Measurements from ENCODE around the gene FLOT1. TPM values are rescaled to one million over a fixed set of nuclear protein-coding genes. Genes with fewer than 3 reads are reported as not detected.

The FLOT1 gene
- total and polyA plus RNA-seq, 2 donors (not counting 3 experiments of a cell fraction or from before 2014, with no cell fraction given), result 141 to 154 TPM

DNA sequence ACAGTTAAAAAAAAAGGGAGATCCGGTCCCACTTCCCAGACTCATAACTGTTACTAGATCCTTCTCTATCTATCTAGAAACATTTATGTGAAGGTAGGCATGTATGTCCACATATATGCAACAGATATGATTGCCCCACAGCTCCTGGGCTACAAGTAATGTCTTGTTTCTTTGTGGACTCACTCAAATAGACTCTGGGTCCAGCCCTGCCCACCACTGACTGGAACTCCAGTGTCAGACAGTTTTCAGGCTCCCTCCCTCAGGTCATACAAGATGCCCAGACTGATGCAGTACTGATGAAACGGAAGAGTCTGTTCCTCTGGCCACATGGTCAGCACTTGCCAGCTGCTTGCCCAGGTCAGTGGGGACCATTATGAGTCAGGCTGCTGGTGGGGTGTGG, 32.6 kb upstream of the FLOT1 start:
- no peak overlapping the region for H2AFZ ChIP-seq (ENCODE audit: low read depth, low read length)
- DNase-seq (ENCODE audit: low read depth, low spot score) (no peak), FAIRE-seq (no peak)
- BruUV-seq (replicated peaks), result no TSS peak
- no peaks in the 10 kb centered on the region for H3K27me3 ChIP-seq (ENCODE audit: control insufficient read depth in 2 of 2, insufficient read depth in 2 of 2, low read length in 2 of 2)
- H3K4me2 ChIP-seq (ENCODE audit: insufficient read depth, low read length), result no peak overlapping the region
- CTCF ChIA-PET, result interaction anchor here (1.7 kb wide), 1 partner anchor 47 kb away, joined by 4 read pairs; no protein-coding TSS in a partner anchor
- POLR2A ChIA-PET, result no interaction called here
- no peaks in the 10 kb centered on the region for H3K9me1 ChIP-seq (replicated peaks; ENCODE audit: control insufficient read depth, extremely low read depth, insufficient read depth, low read length)
- H3K36me3 ChIP-seq (ENCODE audit: control insufficient read depth in 2 of 2, extremely low read depth in 1 of 2, insufficient read depth in 2 of 2, low read length in 2 of 2), result no peaks in the 10 kb centered on the region
- no peak for TF ChIP-seq GATA2 (IDR thresholded peaks at IDR 0.05; ENCODE audit: insufficient read depth, insufficient read length, low read depth, low read length)
- no peak for TF ChIP-seq JUN (IDR thresholded peaks at IDR 0.05; ENCODE audit: borderline replicate concordance, insufficient read depth, insufficient read length, low read depth)
- no peak for TF ChIP-seq EZH2 (IDR thresholded peaks at IDR 0.05; ENCODE audit: borderline replicate concordance, low read depth, low read length, severe bottlenecking)
- TF ChIP-seq POLR2A (IDR thresholded peaks at IDR 0.05; ENCODE audit: low read depth, low read length), result no peak
- TF ChIP-seq, protein P1, sequence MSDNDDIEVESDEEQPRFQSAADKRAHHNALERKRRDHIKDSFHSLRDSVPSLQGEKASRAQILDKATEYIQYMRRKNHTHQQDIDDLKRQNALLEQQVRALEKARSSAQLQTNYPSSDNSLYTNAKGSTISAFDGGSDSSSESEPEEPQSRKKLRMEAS (IDR thresholded peaks at IDR 0.05; ENCODE audit: insufficient read depth, insufficient read length), result no peak
- TF ChIP-seq FOS (IDR thresholded peaks at IDR 0.05; ENCODE audit: borderline replicate concordance, insufficient read depth, low read length), result no peak
- TF ChIP-seq POLR2AphosphoS5 (IDR thresholded peaks at IDR 0.05; ENCODE audit: insufficient read depth, low read depth, low read length), result no peak
- TF ChIP-seq, protein P2, sequence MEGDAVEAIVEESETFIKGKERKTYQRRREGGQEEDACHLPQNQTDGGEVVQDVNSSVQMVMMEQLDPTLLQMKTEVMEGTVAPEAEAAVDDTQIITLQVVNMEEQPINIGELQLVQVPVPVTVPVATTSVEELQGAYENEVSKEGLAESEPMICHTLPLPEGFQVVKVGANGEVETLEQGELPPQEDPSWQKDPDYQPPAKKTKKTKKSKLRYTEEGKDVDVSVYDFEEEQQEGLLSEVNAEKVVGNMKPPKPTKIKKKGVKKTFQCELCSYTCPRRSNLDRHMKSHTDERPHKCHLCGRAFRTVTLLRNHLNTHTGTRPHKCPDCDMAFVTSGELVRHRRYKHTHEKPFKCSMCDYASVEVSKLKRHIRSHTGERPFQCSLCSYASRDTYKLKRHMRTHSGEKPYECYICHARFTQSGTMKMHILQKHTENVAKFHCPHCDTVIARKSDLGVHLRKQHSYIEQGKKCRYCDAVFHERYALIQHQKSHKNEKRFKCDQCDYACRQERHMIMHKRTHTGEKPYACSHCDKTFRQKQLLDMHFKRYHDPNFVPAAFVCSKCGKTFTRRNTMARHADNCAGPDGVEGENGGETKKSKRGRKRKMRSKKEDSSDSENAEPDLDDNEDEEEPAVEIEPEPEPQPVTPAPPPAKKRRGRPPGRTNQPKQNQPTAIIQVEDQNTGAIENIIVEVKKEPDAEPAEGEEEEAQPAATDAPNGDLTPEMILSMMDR (IDR thresholded peaks at IDR 0.05; ENCODE audit: extremely low read depth in 1 of 2, insufficient read depth in 1 of 2, low read depth in 1 of 2, low read length in 2 of 2), result no peak
- no peak for TF ChIP-seq MYC (IDR thresholded peaks at IDR 0.05; ENCODE audit: low read depth, low read length)
- H3K4me3 ChIP-seq (replicated peaks in 1 of 3; ENCODE audit: insufficient read depth in 1 of 3, low read depth in 1 of 3, low read length in 3 of 3), result no peak overlapping the region
- H4K20me1 ChIP-seq (replicated peaks; ENCODE audit: control insufficient read depth, extremely low read depth, insufficient read depth, low read length), result no peaks in the 10 kb centered on the region
- intact Hi-C loops (cut with micrococcal nuclease) (no loop called here), dilution Hi-C loops (cut with MboI; ENCODE audit: extremely low pct_ligation_motif_present, low sequenced_read_pairs) (no loop called here)
- H3K4me1 ChIP-seq (ENCODE audit: control insufficient read depth, extremely low read depth, insufficient read depth, low read length), result peaks cover 9% of the 10 kb centered on the region
- no peak overlapping the region for H3K9ac ChIP-seq (replicated peaks; ENCODE audit: extremely low read depth, insufficient read depth, low read length)
- H3K79me2 ChIP-seq (ENCODE audit: control insufficient read depth, insufficient read depth, low read length), result no peaks in the 10 kb centered on the region
- H3K9me3 ChIP-seq (replicated peaks; ENCODE audit: control insufficient read depth, insufficient read depth, low read length), result no peaks in the 10 kb centered on the region
- no peak overlapping the region for H3K27ac ChIP-seq (ENCODE audit: insufficient read depth, low read depth, low read length)
